ENCODE results near the gene SLCO1B3. TPM values are rescaled to one million over a fixed set of nuclear protein-coding genes. Genes with fewer than 3 reads are reported as not detected.

Gene SLCO1B3
- total and polyA plus RNA-seq, 2 donors (not counting 1 experiment from before 2014, with no cell fraction given) = not detected

DNA sequence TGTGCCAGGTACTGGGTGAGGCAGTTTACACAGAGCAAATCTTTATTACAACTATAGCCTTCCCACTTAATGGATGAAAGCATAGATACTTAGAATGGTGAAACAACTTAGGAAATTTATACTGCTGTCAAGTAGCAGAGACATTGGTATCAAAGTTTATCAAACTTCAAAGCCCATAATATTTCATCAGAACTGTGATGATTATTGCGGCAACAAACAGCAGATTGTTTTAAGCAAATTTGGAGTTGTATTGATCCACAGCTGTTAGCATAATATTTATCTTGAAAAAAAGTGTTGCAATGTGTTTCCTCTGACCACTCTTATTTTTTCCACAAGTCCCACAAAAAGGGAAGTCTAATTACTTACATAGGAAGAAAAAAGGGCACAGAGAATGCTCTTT is 2.0 kb upstream of the SLCO1B3 start:
- intact Hi-C loops (cut with micrococcal nuclease) = no loop called here
- Histone ChIP-seq H3K4me1 (ENCODE audit: control insufficient read depth in 2 of 2, insufficient read depth in 2 of 2, low read length in 2 of 2) (no peaks in the 10 kb centered on the region), H3K36me3 (replicated peaks in 1 of 2; ENCODE audit: control extremely low read depth in 1 of 2, control insufficient read depth in 1 of 2, extremely low read depth in 1 of 2, insufficient read depth in 2 of 2, low read length in 1 of 2) (no peaks in the 10 kb centered on the region), H3K79me2 (ENCODE audit: control insufficient read depth, insufficient read depth, low read length) (no peaks in the 10 kb centered on the region), H2AFZ (ENCODE audit: insufficient read depth, low read depth, low read length, poor library complexity, severe bottlenecking) (no peak overlapping the region), H3K27me3 (replicated peaks in 1 of 4; ENCODE audit: control extremely low read depth in 1 of 4, control insufficient read depth in 3 of 4, insufficient read depth in 4 of 4, low read length in 3 of 4) (no peaks in the 10 kb centered on the region), H3K27ac (ENCODE audit: low read length in 2 of 2) (no peak overlapping the region), H3K9ac (ENCODE audit: low read length) (no peak overlapping the region), H3K9me3 (ENCODE audit: control extremely low read depth in 1 of 3, control insufficient read depth in 2 of 3, insufficient read depth in 1 of 3, low read length in 2 of 3) (peaks cover 0 to 12% (median 1%) of the 10 kb centered on the region in 3 donors), H3K4me3 (ENCODE audit: control extremely low read depth in 1 of 5, extremely low read depth in 1 of 5, insufficient read depth in 1 of 5, low read depth in 2 of 5, low read length in 4 of 5) (no peak overlapping the region), H3K4me2 (replicated peaks; ENCODE audit: low read depth, low read length, poor library complexity, severe bottlenecking) (no peak overlapping the region), H4K20me1 (ENCODE audit: control insufficient read depth, insufficient read depth, low read length, poor library complexity, severe bottlenecking) (no peaks in the 10 kb centered on the region)
- TF ChIP-seq, protein P1, sequence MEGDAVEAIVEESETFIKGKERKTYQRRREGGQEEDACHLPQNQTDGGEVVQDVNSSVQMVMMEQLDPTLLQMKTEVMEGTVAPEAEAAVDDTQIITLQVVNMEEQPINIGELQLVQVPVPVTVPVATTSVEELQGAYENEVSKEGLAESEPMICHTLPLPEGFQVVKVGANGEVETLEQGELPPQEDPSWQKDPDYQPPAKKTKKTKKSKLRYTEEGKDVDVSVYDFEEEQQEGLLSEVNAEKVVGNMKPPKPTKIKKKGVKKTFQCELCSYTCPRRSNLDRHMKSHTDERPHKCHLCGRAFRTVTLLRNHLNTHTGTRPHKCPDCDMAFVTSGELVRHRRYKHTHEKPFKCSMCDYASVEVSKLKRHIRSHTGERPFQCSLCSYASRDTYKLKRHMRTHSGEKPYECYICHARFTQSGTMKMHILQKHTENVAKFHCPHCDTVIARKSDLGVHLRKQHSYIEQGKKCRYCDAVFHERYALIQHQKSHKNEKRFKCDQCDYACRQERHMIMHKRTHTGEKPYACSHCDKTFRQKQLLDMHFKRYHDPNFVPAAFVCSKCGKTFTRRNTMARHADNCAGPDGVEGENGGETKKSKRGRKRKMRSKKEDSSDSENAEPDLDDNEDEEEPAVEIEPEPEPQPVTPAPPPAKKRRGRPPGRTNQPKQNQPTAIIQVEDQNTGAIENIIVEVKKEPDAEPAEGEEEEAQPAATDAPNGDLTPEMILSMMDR (IDR thresholded peaks at IDR 0.05) = no peak
- no peak for TF ChIP-seq EZH2 (IDR thresholded peaks at IDR 0.05; ENCODE audit: borderline replicate concordance, insufficient read depth, low read depth, low read length, poor library complexity, severe bottlenecking)
- DNase-seq (no peak), ATAC-seq (ENCODE audit: low read depth) (no peak)
- H3K9me3 Mint-ChIP-seq (ENCODE audit: insufficient read depth) = no peaks in the 10 kb centered on the region
- H3K4me3 Mint-ChIP-seq = no peak overlapping the region
- H3K4me1 Mint-ChIP-seq = no peaks in the 10 kb centered on the region
- no peak overlapping the region for H3K27ac Mint-ChIP-seq
- POLR2A ChIA-PET = no interaction called here
- no peaks in the 10 kb centered on the region for H3K27me3 Mint-ChIP-seq
- CTCF ChIA-PET = no interaction called here
- no CpG with 5 or more reads among the region's 1 CpG for WGBS (ENCODE audit: insufficient coverage)

DNA sequence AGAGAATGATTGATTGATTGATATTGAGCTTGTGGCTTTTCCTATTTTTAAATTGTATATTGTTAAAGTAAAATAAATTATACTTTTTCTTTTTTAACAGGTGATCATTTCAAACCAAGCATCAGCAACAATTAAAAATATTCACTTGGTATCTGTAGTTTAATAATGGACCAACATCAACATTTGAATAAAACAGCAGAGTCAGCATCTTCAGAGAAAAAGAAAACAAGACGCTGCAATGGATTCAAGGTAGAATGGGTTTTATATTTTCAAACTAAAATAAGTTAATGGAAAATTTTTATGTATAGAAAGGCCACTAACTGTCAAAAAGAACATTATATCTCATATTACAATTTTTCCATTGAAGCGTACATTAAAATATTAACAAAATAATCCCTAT is 5.1 kb downstream of the SLCO1B3 start:
- H3K4me3 ChIP-seq (ENCODE audit: control extremely low read depth in 1 of 5, extremely low read depth in 1 of 5, insufficient read depth in 1 of 5, low read depth in 2 of 5, low read length in 4 of 5) = no peak overlapping the region
- no peaks in the 10 kb centered on the region for H3K79me2 ChIP-seq (ENCODE audit: control insufficient read depth, insufficient read depth, low read length)
- no peak for ATAC-seq (ENCODE audit: low read depth)
- no CpG with 5 or more reads among the region's 2 CpGs for WGBS (ENCODE audit: insufficient coverage)
- no peak overlapping the region for H2AFZ ChIP-seq (ENCODE audit: insufficient read depth, low read depth, low read length, poor library complexity, severe bottlenecking)
- intact Hi-C loops (cut with micrococcal nuclease) = no loop called here
- ChIA-PET CTCF (no interaction called here), POLR2A (no interaction called here)
- H3K27ac ChIP-seq (ENCODE audit: low read length in 2 of 2) = no peak overlapping the region
- peaks cover 0 to 4% (median 2%) of the 10 kb centered on the region in 3 donors for H3K9me3 ChIP-seq (ENCODE audit: control extremely low read depth in 1 of 3, control insufficient read depth in 2 of 3, insufficient read depth in 1 of 3, low read length in 2 of 3)
- no peak overlapping the region for H3K4me3 Mint-ChIP-seq
- no peak overlapping the region for H3K9ac ChIP-seq (ENCODE audit: low read length)
- no peaks in the 10 kb centered on the region for H4K20me1 ChIP-seq (ENCODE audit: control insufficient read depth, insufficient read depth, low read length, poor library complexity, severe bottlenecking)
- H3K9me3 Mint-ChIP-seq (ENCODE audit: insufficient read depth) = peaks cover 6% of the 10 kb centered on the region
- no peaks in the 10 kb centered on the region for H3K4me1 ChIP-seq (ENCODE audit: control insufficient read depth in 2 of 2, insufficient read depth in 2 of 2, low read length in 2 of 2)
- H3K4me2 ChIP-seq (replicated peaks; ENCODE audit: low read depth, low read length, poor library complexity, severe bottlenecking) = no peak overlapping the region
- H3K27me3 ChIP-seq (replicated peaks in 1 of 4; ENCODE audit: control extremely low read depth in 1 of 4, control insufficient read depth in 3 of 4, insufficient read depth in 4 of 4, low read length in 3 of 4) = no peaks in the 10 kb centered on the region
- no peak for TF ChIP-seq EZH2 (IDR thresholded peaks at IDR 0.05; ENCODE audit: borderline replicate concordance, insufficient read depth, low read depth, low read length, poor library complexity, severe bottlenecking)
- TF ChIP-seq, protein P1 (IDR thresholded peaks at IDR 0.05) = no peak
- no peaks in the 10 kb centered on the region for H3K27me3 Mint-ChIP-seq
- H3K27ac Mint-ChIP-seq = no peak overlapping the region
- H3K4me1 Mint-ChIP-seq = no peaks in the 10 kb centered on the region
- no peak for DNase-seq
- no peaks in the 10 kb centered on the region for H3K36me3 ChIP-seq (replicated peaks in 1 of 2; ENCODE audit: control extremely low read depth in 1 of 2, control insufficient read depth in 1 of 2, extremely low read depth in 1 of 2, insufficient read depth in 2 of 2, low read length in 1 of 2)

Data from B cell (primary cell).